ENCODE measurements around the gene NKD2.

GRCh38 chr5:1035421-1036405, 27.1 kb downstream of the NKD2 start:
- TF ChIP-seq EZH2 (IDR thresholded peaks at IDR 0.05; ENCODE audit: insufficient read depth, poor library complexity, severe bottlenecking) (no peak), EZH2phosphoT487 (IDR thresholded peaks at IDR 0.05; ENCODE audit: insufficient read depth, low read depth) (no peak)
